WTC11 (cell line): ENCODE measurements around the gene PTPRN2. TPM values are rescaled to one million over a fixed set of nuclear protein-coding genes. Genes with fewer than 3 reads are reported as not detected.

Experiments used
- ATAC-seq: fragments of 200-7000 bp; cut with Tn5 transposase; 2 replicates; pipeline ENCODE4 v1.10.0; 2021; ENCODE audit warnings: mild to moderate bottlenecking, moderate library complexity
- CTCF ChIA-PET: fragments of 300-600 bp; sonication (Branson Sonifier 250); formaldehyde crosslinking; loops from one replicate; lab custom pipeline; 2021; ENCODE audit warnings: antibody characterized with exemption; lab: Charles Lee
- POLR2A ChIA-PET: fragments of 350-600 bp; sonication (Branson Sonifier 250); formaldehyde crosslinking; loops from one replicate; lab custom pipeline; 2021; ENCODE audit warnings: antibody characterized with exemption; lab: Charles Lee
- DNase-seq: peaks from one replicate; pipeline ENCODE4 v3.0.0; 2021; ENCODE audit warnings: low spot score
- H3K27ac Mint-ChIP-seq: 2 replicates; pipeline ENCODE4 v1.8.0; 2021; ENCODE audit warnings: mixed read lengths
- H3K27me3 Mint-ChIP-seq: 2 replicates; pipeline ENCODE4 v1.8.0; 2021; ENCODE audit warnings: low read depth, mild to moderate bottlenecking, moderate library complexity, mixed read lengths
- H3K36me3 Mint-ChIP-seq: 2 replicates; pipeline ENCODE4 v1.8.0; 2021; ENCODE audit warnings: mixed read lengths
- H3K4me1 Mint-ChIP-seq: 2 replicates; pipeline ENCODE4 v1.8.0; 2022; ENCODE audit warnings: mixed read lengths
- H3K4me3 Mint-ChIP-seq: 2 replicates; pipeline ENCODE4 v1.8.0; 2021; ENCODE audit warnings: mild to moderate bottlenecking, moderate library complexity, mixed read lengths
- H3K9me3 Mint-ChIP-seq: 2 replicates; pipeline ENCODE4 v1.8.0; 2021; ENCODE audit warnings: mixed read lengths
- CREB1 ChIP-seq: sonication (generic); formaldehyde crosslinking; IDR thresholded peaks from 2 replicates; pipeline ENCODE4 v1.8.0; 2023; ENCODE audit warnings: mild to moderate bottlenecking, missing genetic modification reagents
- EMX1 ChIP-seq: fragments of 250-450 bp; sonication (Bioruptor Pico); IDR thresholded peaks from 2 replicates; pipeline ENCODE4 v1.8.0; 2021; ENCODE audit warnings: mild to moderate bottlenecking
- ERG ChIP-seq: fragments of 250-450 bp; sonication (Bioruptor Pico); IDR thresholded peaks from 2 replicates; pipeline ENCODE4 v1.8.0; 2021; ENCODE audit warnings: mild to moderate bottlenecking
- GABPB1 ChIP-seq: sonication (generic); formaldehyde crosslinking; IDR thresholded peaks from 2 replicates; pipeline ENCODE4 v1.8.1; 2023; ENCODE audit warnings: mild to moderate bottlenecking, missing genetic modification reagents
- IRF2 ChIP-seq: sonication (generic); formaldehyde crosslinking; IDR thresholded peaks from 2 replicates; pipeline ENCODE4 v1.8.0; 2022; ENCODE audit warnings: low read depth, missing genetic modification reagents, borderline replicate concordance
- NFE2L1 ChIP-seq: sonication (generic); formaldehyde crosslinking; IDR thresholded peaks from 2 replicates; pipeline ENCODE4 v1.8.1; 2023; ENCODE audit warnings: missing genetic modification reagents
- RELA ChIP-seq: sonication (generic); formaldehyde crosslinking; IDR thresholded peaks from 2 replicates; pipeline ENCODE4 v1.8.1; 2022; ENCODE audit warnings: missing genetic modification reagents, mild to moderate bottlenecking, borderline replicate concordance
- TCF7 ChIP-seq: sonication (generic); formaldehyde crosslinking; IDR thresholded peaks from 2 replicates; pipeline ENCODE4 v1.8.0; 2022; ENCODE audit warnings: mild to moderate bottlenecking, low read depth, missing genetic modification reagents, moderate library complexity
- TP53 ChIP-seq: sonication (generic); formaldehyde crosslinking; IDR thresholded peaks from 2 replicates; pipeline ENCODE4 v1.8.1; 2023; ENCODE audit warnings: mild to moderate bottlenecking, missing genetic modification reagents
- ZNF219 ChIP-seq: sonication (generic); formaldehyde crosslinking; IDR thresholded peaks from 2 replicates; pipeline ENCODE4 v1.8.0; 2023; ENCODE audit warnings: missing genetic modification reagents, mild to moderate bottlenecking, borderline replicate concordance
- ZNF232 ChIP-seq: sonication (generic); formaldehyde crosslinking; IDR thresholded peaks from 2 replicates; pipeline ENCODE4 v1.8.0; 2022; ENCODE audit warnings: mild to moderate bottlenecking, missing genetic modification reagents
- ZNF396 ChIP-seq: fragments of 250-450 bp; sonication (Bioruptor Pico); IDR thresholded peaks from 2 replicates; pipeline ENCODE4 v1.8.0; 2021; ENCODE audit warnings: mild to moderate bottlenecking, moderate library complexity, borderline replicate concordance
- ZNF532 ChIP-seq: fragments of 250-450 bp; sonication (Bioruptor Pico); IDR thresholded peaks from 2 replicates; pipeline ENCODE4 v1.9.0; 2021; ENCODE audit warnings: mild to moderate bottlenecking, borderline replicate concordance
- total RNA-seq: library from RNA; stranded (reverse); gene quantifications from 3 replicates; pipeline ENCODE4 v1.2.3, GENCODE V29; 2021
- TF ChIP-seq, protein P1 (sequence below): sonication (generic); formaldehyde crosslinking; IDR thresholded peaks from 2 replicates; pipeline ENCODE4 v1.8.0; 2023; ENCODE audit warnings: missing genetic modification reagents
- TF ChIP-seq, protein P2 (sequence below): fragments of 200-600 bp; IDR thresholded peaks from 2 replicates; pipeline ENCODE4 v1.8.0; 2022; ENCODE audit warnings: antibody characterized with exemption
- TF ChIP-seq, protein P3 (sequence below): sonication (generic); formaldehyde crosslinking; IDR thresholded peaks from 2 replicates; pipeline ENCODE4 v1.8.1; 2022; ENCODE audit warnings: mild to moderate bottlenecking, moderate library complexity, missing genetic modification reagents
- TF ChIP-seq, protein P4 (sequence below): fragments of 250-450 bp; sonication (Bioruptor Pico); IDR thresholded peaks from 2 replicates; pipeline ENCODE4 v1.9.0; 2021; ENCODE audit warnings: mild to moderate bottlenecking

PTPRN2 gene
- total RNA-seq, 1 experiment from 2014 or later: 4.7 TPM

GRCh38 chr7:157541295-157542067 is 1046.1 kb downstream of the PTPRN2 start (continued):
- TF ChIP-seq ZNF532 (CRISPR knock-in tag): no peak
- TF ChIP-seq, protein P1, sequence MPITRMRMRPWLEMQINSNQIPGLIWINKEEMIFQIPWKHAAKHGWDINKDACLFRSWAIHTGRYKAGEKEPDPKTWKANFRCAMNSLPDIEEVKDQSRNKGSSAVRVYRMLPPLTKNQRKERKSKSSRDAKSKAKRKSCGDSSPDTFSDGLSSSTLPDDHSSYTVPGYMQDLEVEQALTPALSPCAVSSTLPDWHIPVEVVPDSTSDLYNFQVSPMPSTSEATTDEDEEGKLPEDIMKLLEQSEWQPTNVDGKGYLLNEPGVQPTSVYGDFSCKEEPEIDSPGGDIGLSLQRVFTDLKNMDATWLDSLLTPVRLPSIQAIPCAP: no peak
- no peak for TF ChIP-seq TCF7 (CRISPR knock-in tag)
- no peak for TF ChIP-seq RELA (CRISPR knock-in tag)
- no peak for TF ChIP-seq CREB1
- TF ChIP-seq, all 79 proteins: peak for 0

DNA sequence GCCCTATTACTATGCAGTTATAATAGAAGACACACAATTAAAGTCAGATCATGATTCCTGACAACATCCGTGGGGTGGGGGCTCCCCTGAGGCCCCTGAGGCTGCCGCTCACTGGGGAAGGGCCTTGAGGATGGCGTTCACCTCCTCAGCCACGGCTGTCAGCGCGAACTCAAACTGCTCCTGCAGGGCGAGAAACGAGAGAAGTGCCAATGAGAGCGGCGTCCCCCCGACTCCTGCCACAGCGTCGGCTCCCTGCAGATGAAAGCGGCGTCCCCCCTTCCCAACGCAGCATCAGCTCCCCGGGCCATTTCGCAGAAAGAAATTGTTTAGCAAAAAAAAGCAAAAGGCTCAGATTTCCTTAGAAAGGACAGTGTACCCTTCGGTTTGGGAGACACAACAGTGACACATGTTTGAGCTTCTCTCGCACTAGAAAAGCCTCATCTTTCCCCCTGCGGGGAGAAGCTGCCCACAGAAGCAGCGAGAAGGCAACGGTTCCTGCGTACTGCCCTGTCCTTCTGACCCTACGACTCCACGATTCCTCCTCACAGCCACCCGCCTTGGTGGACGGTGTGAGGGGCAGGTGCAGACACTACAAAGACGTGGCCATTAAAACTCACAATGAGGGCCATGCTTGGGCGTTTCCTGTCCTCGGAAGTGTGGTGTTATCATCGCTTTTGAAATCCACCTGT is 1046.9 kb downstream of the PTPRN2 start:
- H3K27ac Mint-ChIP-seq: no peak overlapping the region
- no peaks in the 10 kb centered on the region; the same call in 1 of the 2 replicates for H3K4me1 Mint-ChIP-seq
- ChIA-PET POLR2A (no interaction called here), CTCF (no interaction called here)
- ATAC-seq: no peak
- peak; percentile 9 for DNase-seq
- H3K36me3 Mint-ChIP-seq: peaks cover 5% of the 10 kb centered on the region; the same call in 1 of the 2 replicates
- TF ChIP-seq, protein P2, sequence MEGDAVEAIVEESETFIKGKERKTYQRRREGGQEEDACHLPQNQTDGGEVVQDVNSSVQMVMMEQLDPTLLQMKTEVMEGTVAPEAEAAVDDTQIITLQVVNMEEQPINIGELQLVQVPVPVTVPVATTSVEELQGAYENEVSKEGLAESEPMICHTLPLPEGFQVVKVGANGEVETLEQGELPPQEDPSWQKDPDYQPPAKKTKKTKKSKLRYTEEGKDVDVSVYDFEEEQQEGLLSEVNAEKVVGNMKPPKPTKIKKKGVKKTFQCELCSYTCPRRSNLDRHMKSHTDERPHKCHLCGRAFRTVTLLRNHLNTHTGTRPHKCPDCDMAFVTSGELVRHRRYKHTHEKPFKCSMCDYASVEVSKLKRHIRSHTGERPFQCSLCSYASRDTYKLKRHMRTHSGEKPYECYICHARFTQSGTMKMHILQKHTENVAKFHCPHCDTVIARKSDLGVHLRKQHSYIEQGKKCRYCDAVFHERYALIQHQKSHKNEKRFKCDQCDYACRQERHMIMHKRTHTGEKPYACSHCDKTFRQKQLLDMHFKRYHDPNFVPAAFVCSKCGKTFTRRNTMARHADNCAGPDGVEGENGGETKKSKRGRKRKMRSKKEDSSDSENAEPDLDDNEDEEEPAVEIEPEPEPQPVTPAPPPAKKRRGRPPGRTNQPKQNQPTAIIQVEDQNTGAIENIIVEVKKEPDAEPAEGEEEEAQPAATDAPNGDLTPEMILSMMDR: no peak
- no peak for TF ChIP-seq ZNF232 (CRISPR knock-in tag)
- TF ChIP-seq NFE2L1 (CRISPR knock-in tag): no peak
- TF ChIP-seq, protein P3, sequence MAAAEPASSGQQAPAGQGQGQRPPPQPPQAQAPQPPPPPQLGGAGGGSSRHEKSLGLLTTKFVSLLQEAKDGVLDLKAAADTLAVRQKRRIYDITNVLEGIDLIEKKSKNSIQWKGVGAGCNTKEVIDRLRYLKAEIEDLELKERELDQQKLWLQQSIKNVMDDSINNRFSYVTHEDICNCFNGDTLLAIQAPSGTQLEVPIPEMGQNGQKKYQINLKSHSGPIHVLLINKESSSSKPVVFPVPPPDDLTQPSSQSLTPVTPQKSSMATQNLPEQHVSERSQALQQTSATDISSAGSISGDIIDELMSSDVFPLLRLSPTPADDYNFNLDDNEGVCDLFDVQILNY: no peak
- peaks cover 13% of the 10 kb centered on the region for H3K9me3 Mint-ChIP-seq
- H3K4me3 Mint-ChIP-seq: no peak overlapping the region
- H3K27me3 Mint-ChIP-seq: peaks cover 5% of the 10 kb centered on the region; the same call in 1 of the 2 replicates

GRCh38 chr7:157540020-157540419 is 1047.6 kb downstream of the PTPRN2 start:
- Mint-ChIP-seq H3K27me3 (peaks cover 5% of the 10 kb centered on the region; the same call in 1 of the 2 replicates), H3K4me1 (no peaks in the 10 kb centered on the region; the same call in 1 of the 2 replicates), H3K9me3 (peaks cover 10% of the 10 kb centered on the region), H3K36me3 (peaks cover 5% of the 10 kb centered on the region; the same call in 1 of the 2 replicates), H3K27ac (no peak overlapping the region), H3K4me3 (no peak overlapping the region)
- ATAC-seq (no peak), DNase-seq (peak; percentile 1)
- ChIA-PET CTCF (no interaction called here), POLR2A (no interaction called here)
- TF ChIP-seq GABPB1 (CRISPR knock-in tag) (no peak), ZNF396 (CRISPR knock-in tag) (no peak), TP53 (CRISPR knock-in tag) (no peak), EMX1 (CRISPR knock-in tag) (no peak), ZNF232 (CRISPR knock-in tag) (no peak), ERG (CRISPR knock-in tag) (no peak), ZNF532 (CRISPR knock-in tag) (no peak), IRF2 (CRISPR knock-in tag) (no peak), ZNF219 (no peak)
- TF ChIP-seq, protein P4, sequence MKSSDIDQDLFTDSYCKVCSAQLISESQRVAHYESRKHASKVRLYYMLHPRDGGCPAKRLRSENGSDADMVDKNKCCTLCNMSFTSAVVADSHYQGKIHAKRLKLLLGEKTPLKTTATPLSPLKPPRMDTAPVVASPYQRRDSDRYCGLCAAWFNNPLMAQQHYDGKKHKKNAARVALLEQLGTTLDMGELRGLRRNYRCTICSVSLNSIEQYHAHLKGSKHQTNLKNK (CRISPR knock-in tag): no peak
